NCI-H460 (cell line): Measurements from ENCODE around the gene P3H1. TPM values are rescaled to one million over a fixed set of nuclear protein-coding genes. Genes with fewer than 3 reads are reported as not detected.
"Not testable (repeated sequence)": the region's sequence is repeated elsewhere in the genome, so short reads cannot be mapped to it uniquely, and the experiment has no call there.

Experiments
- DNase-seq: peaks from one replicate; pipeline ENCODE4 v3.0.0-alpha.2; 2016; ENCODE audit warnings: low read depth; ENCODE audit errors: extremely low read depth
- polyA plus RNA-seq: library from polyadenylated mRNA; depleted of rRNA; stranded (reverse); fragments of >200 nt; gene quantifications from 2 replicates; pipeline ENCODE4 v1.2.3, GENCODE V29; 2014; cell fraction: nucleus; rRNA removed
- total RNA-seq: library from RNA; depleted of rRNA; stranded (reverse); fragments of >200 nt; shearing (Covaris generic); gene quantifications from 2 replicates; pipeline ENCODE4 v1.2.3, GENCODE V29; 2014; rRNA removed

The P3H1 gene
- total RNA-seq: 44.9 and 51.0 TPM in 2 replicates
- 131 and 137 TPM in 2 replicates for polyA plus RNA-seq

GRCh38 chr1:42766741-42767509, at the start of gene P3H1, which contains the start of gene C1orf50:
Gene P3H1 (minus strand): TSS chr1:42767028. CDS start chr1:42766971, 57 bp downstream.
Gene C1orf50 (plus strand): TSS chr1:42767249. CDS start chr1:42767312, 63 bp downstream.
- peak; percentile 96 for DNase-seq

- DNase-seq: no peak
These were observed 49.2 kb upstream of the P3H1 start for GRCh38 chr1:42815941-42816584.

GRCh38 chr1:42814815-42815214, 48.0 kb upstream of the P3H1 start:
- not testable (repeated sequence) for DNase-seq

GRCh38 chr1:42807056-42807668, 40.3 kb upstream of the P3H1 start:
- no peak for DNase-seq

- DNase-seq: no peak
These were observed 39.8 kb upstream of the P3H1 start for GRCh38 chr1:42806593-42806992.

- no peak for DNase-seq
These were observed 39.3 kb upstream of the P3H1 start for GRCh38 chr1:42806171-42806570.

- no peak for DNase-seq
These were observed 35.1 kb upstream of the P3H1 start for GRCh38 chr1:42801832-42802473.

- DNase-seq: no peak
These were observed 31.2 kb upstream of the P3H1 start for GRCh38 chr1:42797979-42798378.

GRCh38 chr1:42797414-42797813, 30.6 kb upstream of the P3H1 start:
- DNase-seq: no peak

GRCh38 chr1:42793824-42794223, 27.0 kb upstream of the P3H1 start:
- DNase-seq: no peak

GRCh38 chr1:42788021-42788420, 21.2 kb upstream of the P3H1 start:
- DNase-seq: no peak

GRCh38 chr1:42786097-42786496, 19.3 kb upstream of the P3H1 start:
- no peak for DNase-seq

GRCh38 chr1:42784946-42785693, 18.3 kb upstream of the P3H1 start, which contains the start of gene TMEM269:
Gene TMEM269 (plus strand): TSS chr1:42784991. CDS start chr1:42789894, 4,903 bp downstream.
- no peak for DNase-seq

GRCh38 chr1:42784547-42784945, 17.7 kb upstream of the P3H1 start:
- no peak for DNase-seq

GRCh38 chr1:42783092-42783491, 16.3 kb upstream of the P3H1 start:
- DNase-seq: no peak

- DNase-seq: no peak
These were observed 13.3 kb upstream of the P3H1 start for GRCh38 chr1:42780176-42780575.

GRCh38 chr1:42779725-42780124, 12.9 kb upstream of the P3H1 start:
- DNase-seq: no peak

- DNase-seq: peak; percentile 55
These were observed 11.0 kb upstream of the P3H1 start for GRCh38 chr1:42777852-42778251.

GRCh38 chr1:42776502-42776901, 9.7 kb upstream of the P3H1 start:
- DNase-seq: no peak

- DNase-seq: no peak
These were observed 8.2 kb upstream of the P3H1 start for GRCh38 chr1:42774928-42775526.
